ENCODE data around the gene HOXD12. TPM values are rescaled to one million over a fixed set of nuclear protein-coding genes. Genes with fewer than 3 reads are reported as not detected.

The HOXD12 gene
- total RNA-seq, 4 donors from 2014 or later = not detected

DNA sequence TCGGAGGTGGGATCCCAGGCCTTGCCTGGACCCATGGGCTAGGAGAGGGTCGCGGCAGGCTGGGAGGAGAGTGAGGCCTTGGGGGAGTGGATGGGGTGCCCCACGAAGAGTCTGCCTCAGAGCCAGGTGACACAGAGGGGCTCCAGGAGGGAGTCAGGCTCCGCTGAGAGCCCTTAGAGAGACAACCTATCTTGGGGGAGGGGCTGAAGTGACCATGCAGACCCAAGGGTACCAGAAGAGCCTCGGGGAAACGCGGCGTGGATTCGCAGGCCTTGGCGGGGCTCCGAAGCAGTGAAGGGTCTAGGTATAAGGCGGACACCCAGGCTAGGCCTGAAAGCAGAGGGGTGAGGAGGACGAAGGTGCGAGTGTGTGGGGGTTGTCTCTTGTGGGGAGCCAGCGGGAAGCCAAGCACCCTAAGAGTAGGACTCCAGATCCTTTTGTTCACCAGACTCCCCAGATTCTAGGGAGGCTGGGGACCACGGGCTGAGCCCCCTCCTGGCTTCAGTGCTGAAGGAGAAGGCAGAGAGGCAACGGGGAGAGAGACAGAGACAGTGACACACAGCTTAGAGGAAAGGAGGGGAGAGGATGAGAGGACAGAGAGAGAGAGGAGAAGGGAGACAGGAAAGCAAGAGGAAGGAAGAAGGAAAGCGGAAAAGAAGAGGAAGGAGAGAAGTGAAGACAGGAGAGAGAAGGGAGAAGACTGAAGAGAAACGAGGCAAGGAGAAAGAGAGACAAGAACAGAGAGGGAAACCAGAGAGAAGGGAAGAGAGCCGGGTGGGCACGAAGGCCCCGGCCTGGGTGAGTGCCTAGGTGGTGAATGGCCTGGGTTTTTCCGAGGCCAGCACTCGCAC, 6.4 kb downstream of the HOXD12 start:
- WGBS = 9% methylated on average over 22 of the region's 25 CpGs
- intact Hi-C loops (cut with DNase I) = no loop called here
- H3K27ac ChIP-seq (replicated peaks in 1 of 4) = no peak overlapping the region
- no peak for DNase-seq (ENCODE audit: extremely low spot score)
- TF ChIP-seq, protein P1, sequence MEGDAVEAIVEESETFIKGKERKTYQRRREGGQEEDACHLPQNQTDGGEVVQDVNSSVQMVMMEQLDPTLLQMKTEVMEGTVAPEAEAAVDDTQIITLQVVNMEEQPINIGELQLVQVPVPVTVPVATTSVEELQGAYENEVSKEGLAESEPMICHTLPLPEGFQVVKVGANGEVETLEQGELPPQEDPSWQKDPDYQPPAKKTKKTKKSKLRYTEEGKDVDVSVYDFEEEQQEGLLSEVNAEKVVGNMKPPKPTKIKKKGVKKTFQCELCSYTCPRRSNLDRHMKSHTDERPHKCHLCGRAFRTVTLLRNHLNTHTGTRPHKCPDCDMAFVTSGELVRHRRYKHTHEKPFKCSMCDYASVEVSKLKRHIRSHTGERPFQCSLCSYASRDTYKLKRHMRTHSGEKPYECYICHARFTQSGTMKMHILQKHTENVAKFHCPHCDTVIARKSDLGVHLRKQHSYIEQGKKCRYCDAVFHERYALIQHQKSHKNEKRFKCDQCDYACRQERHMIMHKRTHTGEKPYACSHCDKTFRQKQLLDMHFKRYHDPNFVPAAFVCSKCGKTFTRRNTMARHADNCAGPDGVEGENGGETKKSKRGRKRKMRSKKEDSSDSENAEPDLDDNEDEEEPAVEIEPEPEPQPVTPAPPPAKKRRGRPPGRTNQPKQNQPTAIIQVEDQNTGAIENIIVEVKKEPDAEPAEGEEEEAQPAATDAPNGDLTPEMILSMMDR (IDR thresholded peaks at IDR 0.05) = no peak
- TF ChIP-seq POLR2AphosphoS5 (IDR thresholded peaks at IDR 0.05) = no peak
- no peak for TF ChIP-seq EP300 (IDR thresholded peaks at IDR 0.05)
- TF ChIP-seq POLR2A (IDR thresholded peaks at IDR 0.05; ENCODE audit: low read depth) = no peak
- peaks cover 12 to 99% (median 90%) of the 10 kb centered on the region in 4 donors for H3K27me3 ChIP-seq
- no peaks in the 10 kb centered on the region for H3K36me3 ChIP-seq
- no peaks in the 10 kb centered on the region for H3K9me3 ChIP-seq
- peak overlapping the region in 2 of 4 donors; percentile 37 to 43 for H3K4me3 ChIP-seq
- peaks cover 26 to 54% (median 50%) of the 10 kb centered on the region in 4 donors for H3K4me1 ChIP-seq

DNA sequence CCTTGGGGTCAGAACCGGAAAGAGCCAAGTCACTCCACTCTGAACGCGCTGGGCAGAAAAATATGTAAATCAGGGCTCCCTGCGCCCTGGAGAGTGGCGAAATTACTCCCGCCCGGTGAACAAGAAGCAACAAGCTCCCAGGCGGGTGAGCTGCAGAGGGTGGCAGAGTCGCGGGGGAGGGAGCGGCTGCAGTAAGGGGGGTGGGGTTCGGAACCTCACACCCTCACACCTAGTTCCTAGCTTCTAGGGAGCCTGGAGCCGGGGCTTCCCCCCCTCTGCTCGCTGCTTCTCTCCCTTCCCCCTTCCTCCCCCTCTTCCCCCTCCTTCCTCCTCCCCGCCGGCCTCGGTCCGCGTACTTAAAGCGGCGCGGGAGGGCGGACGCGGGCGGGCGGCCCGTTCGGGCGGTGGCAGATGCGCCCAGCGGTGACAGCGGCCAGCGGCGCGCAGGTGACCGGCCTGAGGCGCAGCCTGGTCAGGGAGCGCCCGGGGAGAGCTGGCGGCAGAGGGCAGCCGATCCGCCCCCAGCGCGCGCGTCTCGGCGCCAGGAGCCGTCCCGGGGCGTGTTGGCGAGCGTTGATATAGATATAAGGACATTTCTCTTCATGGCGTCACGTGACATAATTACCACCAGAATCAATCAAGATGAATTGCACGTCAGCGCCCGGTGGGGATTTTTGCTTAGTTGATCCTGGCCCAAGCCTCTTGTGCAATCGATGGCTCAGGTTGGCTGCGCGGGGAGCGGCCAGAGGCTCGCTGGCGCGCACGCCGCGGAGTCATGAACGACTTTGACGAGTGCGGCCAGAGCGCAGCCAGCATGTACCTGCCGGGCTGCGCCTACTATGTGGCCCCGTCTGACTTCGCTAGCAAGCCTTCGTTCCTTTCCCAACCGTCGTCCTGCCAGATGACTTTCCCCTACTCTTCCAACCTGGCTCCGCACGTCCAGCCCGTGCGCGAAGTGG, 7.3 kb downstream of the HOXD12 start, which contains the start of gene HOXD11:
Gene HOXD11 (plus strand): TSS at position 700 of the 959 bp plus-strand sequence. CDS start 76 bp downstream, at position 776.
- peaks cover 26 to 61% (median 54%) of the 10 kb centered on the region in 4 donors for H3K4me1 ChIP-seq

DNA sequence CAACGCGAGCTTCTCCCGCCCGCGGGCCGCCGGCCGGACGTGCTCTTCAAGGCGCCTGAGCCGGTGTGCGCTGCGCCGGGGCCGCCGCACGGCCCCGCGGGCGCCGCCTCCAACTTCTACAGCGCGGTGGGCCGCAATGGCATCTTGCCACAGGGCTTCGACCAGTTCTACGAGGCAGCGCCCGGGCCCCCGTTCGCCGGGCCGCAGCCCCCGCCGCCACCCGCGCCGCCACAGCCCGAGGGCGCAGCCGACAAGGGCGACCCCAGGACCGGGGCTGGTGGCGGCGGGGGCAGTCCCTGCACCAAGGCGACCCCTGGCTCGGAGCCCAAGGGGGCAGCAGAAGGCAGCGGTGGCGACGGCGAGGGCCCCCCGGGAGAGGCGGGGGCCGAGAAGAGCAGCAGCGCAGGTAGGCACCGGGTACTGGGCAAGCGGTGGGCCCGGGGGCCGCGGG, 8.2 kb downstream of the HOXD12 start:
- Histone ChIP-seq H3K27ac (replicated peaks in 1 of 4) (no peak overlapping the region), H3K4me3 (peak overlapping the region in 3 of 4 donors; percentile 30 to 49 (median 32)), H3K27me3 (peaks cover 12 to 99% (median 90%) of the 10 kb centered on the region in 4 donors), H3K9me3 (no peaks in the 10 kb centered on the region), H3K36me3 (no peaks in the 10 kb centered on the region), H3K4me1 (peaks cover 26 to 65% (median 57%) of the 10 kb centered on the region in 4 donors)
- no peak for DNase-seq (ENCODE audit: extremely low spot score)
- intact Hi-C loops (cut with DNase I) = no loop called here
- no CpG with 5 or more reads among the region's 59 CpGs for WGBS
- TF ChIP-seq POLR2AphosphoS5 (IDR thresholded peaks at IDR 0.05) = no peak
- TF ChIP-seq EP300 (IDR thresholded peaks at IDR 0.05) = no peak
- TF ChIP-seq, protein P1 (IDR thresholded peaks at IDR 0.05) = no peak
- TF ChIP-seq POLR2A (IDR thresholded peaks at IDR 0.05; ENCODE audit: low read depth) = no peak

More for the DNA sequence above, 7.3 kb downstream of the HOXD12 start, which contains the start of gene HOXD11:
- Histone ChIP-seq H3K9me3 (no peaks in the 10 kb centered on the region), H3K36me3 (no peaks in the 10 kb centered on the region), H3K27ac (replicated peaks in 1 of 4) (no peak within 1 kb of the TSS), H3K27me3 (peaks cover 12 to 99% (median 89%) of the 10 kb centered on the region in 4 donors), H3K4me3 (peak within 1 kb of the TSS; percentile 20 to 49 (median 40))
- TF ChIP-seq POLR2A (IDR thresholded peaks at IDR 0.05; ENCODE audit: low read depth) = no peak
- no peak for TF ChIP-seq POLR2AphosphoS5 (IDR thresholded peaks at IDR 0.05)
- TF ChIP-seq EP300 (IDR thresholded peaks at IDR 0.05) = no peak
- TF ChIP-seq, protein P1 (IDR thresholded peaks at IDR 0.05) = no peak
- intact Hi-C loops (cut with DNase I) = no loop called here
- 8% methylated on average over 37 of the region's 85 CpGs for WGBS
- DNase-seq (ENCODE audit: extremely low spot score) = no peak

DNA sequence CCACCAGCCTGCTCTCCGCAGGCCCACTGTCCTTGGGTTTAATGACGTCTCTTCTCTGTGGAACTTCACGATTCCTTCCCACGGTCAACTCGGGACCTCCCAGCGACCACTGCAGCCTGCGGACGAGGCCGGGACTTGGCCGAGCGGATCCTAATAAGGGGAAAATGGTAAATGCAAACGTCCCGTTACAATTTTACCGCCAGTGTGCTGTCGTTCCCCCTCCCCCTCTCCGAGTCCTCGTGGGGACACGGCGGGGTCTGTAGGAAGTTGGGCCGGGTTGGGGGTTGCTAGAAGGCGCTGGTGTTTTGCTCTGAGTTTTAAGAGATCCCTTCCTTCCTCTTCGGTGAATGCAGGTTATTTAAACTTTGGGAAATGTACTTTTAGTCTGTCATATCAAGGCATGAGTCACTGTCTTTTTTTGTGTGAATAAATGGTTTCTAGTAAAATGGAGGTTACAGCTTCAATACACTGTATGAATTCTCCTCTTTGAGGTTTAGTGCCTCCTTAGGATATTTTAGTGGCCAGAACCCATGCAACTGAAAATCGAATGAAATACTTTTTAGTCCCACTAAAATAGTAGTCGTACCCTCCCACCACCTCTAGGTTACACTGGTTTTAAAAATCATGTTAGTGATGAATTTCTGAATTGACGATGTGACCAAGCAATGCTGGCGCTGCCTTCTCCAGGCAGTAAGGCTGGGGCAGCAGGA, 9.8 kb downstream of the HOXD12 start:
- WGBS = 9% methylated on average over 26 of the region's 26 CpGs
- TF ChIP-seq EP300 (IDR thresholded peaks at IDR 0.05) = no peak
- no peak for TF ChIP-seq POLR2AphosphoS5 (IDR thresholded peaks at IDR 0.05)
- TF ChIP-seq POLR2A (IDR thresholded peaks at IDR 0.05; ENCODE audit: low read depth) = no peak
- TF ChIP-seq, protein P1 (IDR thresholded peaks at IDR 0.05) = no peak
- Histone ChIP-seq H3K36me3 (no peaks in the 10 kb centered on the region), H3K4me3 (no peak overlapping the region), H3K9me3 (no peaks in the 10 kb centered on the region), H3K27ac (replicated peaks in 1 of 4) (no peak overlapping the region), H3K27me3 (peaks cover 10 to 99% (median 92%) of the 10 kb centered on the region in 4 donors), H3K4me1 (peaks cover 21 to 58% (median 49%) of the 10 kb centered on the region in 4 donors)
- DNase-seq (ENCODE audit: extremely low spot score) = no peak
- intact Hi-C loops (cut with DNase I) = no loop called here

Data from esophagus muscularis mucosa (tissue), 4 donors.